Activated CD8-positive, alpha-beta memory T cell treated with anti-CD3 and anti-CD28 coated beads, Interleukin-2, amount 50 U/mL, for 1 hour (primary cell): Measurements from ENCODE around the gene LGALS8.
"Not testable (repeated sequence)": the region's sequence is repeated elsewhere in the genome, so short reads cannot be mapped to it uniquely, and the experiment has no call there.

ENCODE experiments used
- DNase-seq: peaks from one replicate; pipeline ENCODE4 v3.0.0-alpha.2; 2020; ENCODE audit errors: extremely low read depth

LGALS8 gene

GRCh38 chr1:236540813-236541465, 17.2 kb downstream of the LGALS8 start:
- no peak for DNase-seq

DNA sequence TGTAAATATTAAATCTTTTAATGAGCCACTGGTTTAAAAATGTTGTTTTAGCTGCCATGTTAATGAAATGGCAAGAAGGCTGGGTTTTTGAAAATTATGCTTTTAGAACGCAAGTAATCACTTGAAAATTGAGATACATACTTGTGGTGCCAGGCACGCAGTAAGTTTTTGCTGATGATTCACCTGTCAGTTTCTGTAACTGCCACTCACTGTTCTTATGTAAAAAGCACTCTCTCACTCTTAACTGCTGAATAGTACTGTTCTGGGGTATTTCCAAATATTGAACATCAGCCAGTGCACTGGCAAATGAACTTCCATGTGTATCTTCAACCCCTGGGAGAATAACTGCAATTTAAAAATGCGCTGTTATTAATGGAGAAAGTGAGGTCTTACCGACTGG, 17.9 kb downstream of the LGALS8 start:
- no peak for DNase-seq

DNA sequence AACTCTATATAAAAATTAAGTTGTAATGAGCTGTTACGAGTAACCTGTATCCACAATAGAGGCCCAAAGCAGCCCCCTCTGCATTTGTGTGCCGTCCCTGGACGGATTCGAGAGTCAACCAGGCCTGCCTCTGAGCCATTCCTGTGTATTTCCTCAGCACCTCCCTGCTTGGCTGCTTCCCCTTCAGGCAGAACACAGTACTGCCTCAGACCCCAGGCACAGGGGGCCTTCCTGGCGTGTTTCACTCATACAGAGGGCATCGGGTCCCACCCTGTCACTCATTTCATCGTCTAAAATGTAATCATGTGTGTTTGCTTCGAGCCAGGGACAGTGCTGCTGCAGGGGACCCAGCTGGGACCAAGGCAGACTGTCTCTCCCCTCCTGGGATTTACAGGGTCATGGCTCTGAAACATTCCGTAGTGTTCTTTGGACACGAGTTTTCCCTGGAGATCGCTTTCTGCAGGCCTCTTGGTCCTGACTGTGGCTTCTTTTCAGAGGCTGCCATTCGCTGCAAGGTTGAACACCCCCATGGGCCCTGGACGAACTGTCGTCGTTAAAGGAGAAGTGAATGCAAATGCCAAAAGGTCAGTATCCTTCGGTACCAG, 19.4 kb downstream of the LGALS8 start:
- DNase-seq = no peak

- DNase-seq = no peak
Measured at GRCh38 chr1:236545621-236546169, 21.9 kb downstream of the LGALS8 start.

- DNase-seq = no peak
Measured at GRCh38 chr1:236548452-236548851, 24.7 kb downstream of the LGALS8 start.

GRCh38 chr1:236550961-236551851, 27.4 kb downstream of the LGALS8 start:
- no peak for DNase-seq

DNA sequence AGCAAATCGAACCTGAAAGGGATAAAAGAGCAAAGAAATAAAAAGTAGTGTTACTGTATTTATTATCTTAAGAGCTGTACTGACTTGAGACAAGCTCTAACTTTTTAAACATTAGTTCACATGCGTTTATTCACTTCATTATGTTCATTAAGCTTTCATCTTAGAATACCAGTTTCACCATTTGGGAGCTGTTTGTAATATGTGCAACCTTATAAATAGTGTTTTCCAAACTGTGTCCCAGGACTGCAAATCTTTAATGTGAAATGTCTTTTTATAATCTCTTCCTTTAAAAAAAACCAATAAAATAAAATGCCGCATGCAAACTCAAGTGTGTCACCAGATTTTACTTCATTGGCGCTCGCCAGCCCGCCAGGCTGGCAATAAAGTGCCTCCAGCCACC, 28.3 kb downstream of the LGALS8 start:
- no peak for DNase-seq

GRCh38 chr1:236552901-236553300, 29.1 kb downstream of the LGALS8 start:
- no peak for DNase-seq

DNA sequence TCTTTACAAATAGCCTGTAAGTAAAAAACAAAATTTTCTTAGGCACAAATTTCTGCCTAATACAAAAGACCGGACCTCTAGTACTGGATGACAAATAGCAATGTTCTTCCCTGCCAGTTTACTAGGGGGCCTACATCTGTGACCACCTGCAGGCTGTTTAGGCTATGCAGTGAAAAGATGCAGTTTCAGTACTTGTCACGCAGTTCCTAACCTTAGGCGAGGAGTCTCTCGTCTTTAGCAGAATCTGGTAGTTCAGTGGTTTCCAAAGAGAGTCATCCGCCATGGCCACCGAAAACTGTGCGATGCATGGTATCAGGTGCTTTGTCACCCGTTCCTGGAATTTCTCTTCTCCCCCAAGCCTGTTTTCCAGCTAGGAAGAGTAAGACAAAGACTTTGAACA, 29.6 kb downstream of the LGALS8 start:
- no peak for DNase-seq

DNA sequence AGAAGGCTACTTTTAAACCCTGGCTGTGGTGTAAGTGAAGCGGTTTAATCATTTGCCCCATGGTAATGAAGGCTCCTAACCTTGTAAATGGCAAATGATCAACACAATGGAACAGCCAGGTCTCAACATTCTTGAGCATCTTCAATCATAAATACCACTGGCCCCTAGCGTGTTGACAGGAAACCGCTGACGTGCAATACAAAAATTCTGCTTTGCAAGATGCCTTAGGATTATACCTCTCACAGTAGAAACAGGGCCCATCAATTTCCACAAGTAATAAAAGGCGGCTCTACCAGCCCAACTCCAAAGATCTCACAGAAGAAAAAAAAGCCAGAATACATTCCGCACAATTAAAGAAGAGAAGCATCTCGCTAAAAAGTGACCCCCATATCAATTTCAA, 32.8 kb downstream of the LGALS8 start:
- no peak for DNase-seq

- DNase-seq = no peak
Measured at GRCh38 chr1:236558081-236558480, 34.3 kb downstream of the LGALS8 start.

GRCh38 chr1:236558846-236559245, 35.1 kb downstream of the LGALS8 start:
- no peak for DNase-seq

- DNase-seq = no peak
Measured at GRCh38 chr1:236560213-236560771, 36.5 kb downstream of the LGALS8 start.

- no peak for DNase-seq
Measured at GRCh38 chr1:236561976-236562375, 38.2 kb downstream of the LGALS8 start.

- no peak for DNase-seq
Measured at GRCh38 chr1:236565530-236565929, 41.7 kb downstream of the LGALS8 start.

- DNase-seq = no peak
Measured at GRCh38 chr1:236568285-236568894, 44.6 kb downstream of the LGALS8 start.

GRCh38 chr1:236575523-236575922, 51.7 kb downstream of the LGALS8 start:
- DNase-seq = no peak

DNA sequence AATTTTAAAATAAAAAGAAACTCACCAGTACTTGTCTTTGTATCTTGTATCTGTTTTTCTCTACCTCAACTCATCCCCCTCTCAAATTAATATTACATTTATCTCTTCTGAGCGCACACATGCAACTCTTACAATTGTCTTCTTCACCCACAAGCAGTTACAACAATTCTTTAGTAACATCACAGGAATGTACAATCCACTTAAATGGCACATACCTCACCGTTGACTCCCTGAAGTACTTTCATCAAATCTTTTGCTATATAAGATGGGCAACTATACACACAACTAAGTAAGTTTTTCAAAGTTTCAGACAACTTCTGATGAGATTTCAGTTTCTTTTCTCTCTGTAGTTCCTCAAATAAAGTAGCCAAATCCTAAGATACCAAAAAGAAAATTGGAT, 52.2 kb downstream of the LGALS8 start:
- no peak for DNase-seq

DNA sequence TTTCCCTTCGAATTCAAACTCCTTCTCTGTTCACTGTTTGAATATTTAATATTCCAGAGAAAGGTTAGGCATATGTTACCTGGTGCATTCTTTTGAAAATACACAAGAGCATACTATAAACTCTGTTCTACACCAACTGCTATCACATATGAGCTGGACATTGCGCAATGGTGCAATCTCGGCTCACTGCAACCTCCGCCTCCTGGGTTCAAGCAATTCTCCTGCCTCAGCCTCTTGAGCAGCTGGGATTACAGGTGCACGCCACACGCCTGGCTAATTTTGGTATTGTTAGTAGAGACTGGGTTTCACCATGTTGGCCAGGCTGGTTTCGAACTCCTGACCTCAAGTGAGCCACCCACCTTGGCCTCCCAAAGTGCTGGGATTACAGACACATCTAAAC, 53.3 kb downstream of the LGALS8 start:
- not testable (repeated sequence) for DNase-seq

DNA sequence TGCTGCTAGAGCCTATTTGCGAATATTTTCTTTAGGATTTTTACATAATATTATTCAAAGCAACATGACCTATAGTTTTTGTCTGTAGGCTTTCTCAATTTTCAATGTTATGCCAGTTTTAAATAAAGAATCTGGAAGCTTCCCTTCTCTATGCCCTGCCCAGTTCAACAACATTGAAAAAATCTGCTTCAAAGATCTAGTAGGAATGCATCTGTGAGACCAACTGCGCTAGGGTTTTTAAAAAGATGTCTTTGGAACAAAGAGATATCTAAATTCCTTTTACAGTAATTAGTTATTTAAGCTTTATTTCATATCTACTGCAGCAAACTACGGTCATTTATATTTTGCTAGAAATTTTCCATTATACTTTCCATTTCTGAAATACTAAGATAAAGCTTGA, 54.9 kb downstream of the LGALS8 start:
- DNase-seq = no peak

GRCh38 chr1:236580404-236580803, 56.6 kb downstream of the LGALS8 start:
- not testable (repeated sequence) for DNase-seq

- DNase-seq = no peak
Measured at GRCh38 chr1:236581528-236581927, 57.7 kb downstream of the LGALS8 start.
